Measurements from ENCODE around the gene P2RX1. TPM values are rescaled to one million over a fixed set of nuclear protein-coding genes. Genes with fewer than 3 reads are reported as not detected.

The P2RX1 gene
- total RNA-seq, 1 donor from 2014 or later: 0.19 TPM

DNA sequence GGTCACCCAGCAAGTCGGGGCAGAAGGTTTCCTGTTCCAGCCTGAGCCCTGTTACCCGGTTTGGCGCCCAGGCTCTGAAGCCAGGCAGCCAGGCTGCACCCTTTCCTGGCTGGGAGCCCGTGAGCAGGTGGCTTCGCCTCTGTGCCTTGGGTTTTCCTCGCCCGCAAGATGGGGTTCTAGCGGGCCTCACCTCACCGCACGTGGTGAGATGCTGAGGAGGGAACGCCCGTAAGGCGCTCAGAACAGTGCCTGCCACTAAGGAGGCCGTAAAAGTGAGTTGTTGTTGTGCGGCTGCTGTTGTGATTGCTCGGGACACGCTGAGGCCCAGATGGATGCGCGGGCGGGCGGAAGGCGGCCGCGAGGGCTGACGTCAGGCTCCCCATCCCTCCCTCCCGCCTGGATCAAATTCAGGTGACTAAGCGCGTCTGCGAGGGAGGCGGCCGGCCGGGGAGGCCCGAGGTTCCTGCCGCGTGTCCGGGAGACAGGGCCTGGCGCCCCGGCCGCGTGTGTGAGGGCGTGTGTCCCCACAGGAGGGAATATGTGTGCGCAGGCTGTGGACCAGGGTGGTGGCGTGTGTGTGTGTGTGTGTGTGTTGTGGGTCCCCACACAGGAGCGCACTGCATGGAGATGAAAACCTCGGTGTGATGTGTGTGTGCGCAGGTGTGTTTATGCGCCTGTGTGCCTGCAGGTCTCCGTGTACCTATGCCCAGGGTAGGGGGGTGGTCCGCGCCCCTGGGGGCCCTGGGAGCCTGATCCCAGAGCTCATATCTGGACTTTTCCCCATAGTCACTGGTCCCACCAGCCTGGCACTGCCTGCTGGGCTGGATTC is 27.7 kb downstream of the P2RX1 start:
- Mint-ChIP-seq H3K4me1 (ENCODE audit: low read depth) (peaks cover 4% of the 10 kb centered on the region), H3K27me3 (peaks cover 32% of the 10 kb centered on the region), H3K36me3 (ENCODE audit: insufficient read depth) (no peaks in the 10 kb centered on the region), H3K4me3 (ENCODE audit: low read depth) (no peak overlapping the region), H3K9me3 (ENCODE audit: low read depth) (no peaks in the 10 kb centered on the region), H3K27ac (no peak overlapping the region)
- DNase-seq (ENCODE audit: low spot score, unreplicated experiment): no peak
- TF ChIP-seq, protein P1, sequence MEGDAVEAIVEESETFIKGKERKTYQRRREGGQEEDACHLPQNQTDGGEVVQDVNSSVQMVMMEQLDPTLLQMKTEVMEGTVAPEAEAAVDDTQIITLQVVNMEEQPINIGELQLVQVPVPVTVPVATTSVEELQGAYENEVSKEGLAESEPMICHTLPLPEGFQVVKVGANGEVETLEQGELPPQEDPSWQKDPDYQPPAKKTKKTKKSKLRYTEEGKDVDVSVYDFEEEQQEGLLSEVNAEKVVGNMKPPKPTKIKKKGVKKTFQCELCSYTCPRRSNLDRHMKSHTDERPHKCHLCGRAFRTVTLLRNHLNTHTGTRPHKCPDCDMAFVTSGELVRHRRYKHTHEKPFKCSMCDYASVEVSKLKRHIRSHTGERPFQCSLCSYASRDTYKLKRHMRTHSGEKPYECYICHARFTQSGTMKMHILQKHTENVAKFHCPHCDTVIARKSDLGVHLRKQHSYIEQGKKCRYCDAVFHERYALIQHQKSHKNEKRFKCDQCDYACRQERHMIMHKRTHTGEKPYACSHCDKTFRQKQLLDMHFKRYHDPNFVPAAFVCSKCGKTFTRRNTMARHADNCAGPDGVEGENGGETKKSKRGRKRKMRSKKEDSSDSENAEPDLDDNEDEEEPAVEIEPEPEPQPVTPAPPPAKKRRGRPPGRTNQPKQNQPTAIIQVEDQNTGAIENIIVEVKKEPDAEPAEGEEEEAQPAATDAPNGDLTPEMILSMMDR (IDR thresholded peaks at IDR 0.05; ENCODE audit: unreplicated experiment): no peak

GRCh38 chr17:3887804-3888203 is 28.5 kb downstream of the P2RX1 start:
- DNase-seq (ENCODE audit: low spot score, unreplicated experiment): no peak

GRCh38 chr17:3887394-3887793 is 28.9 kb downstream of the P2RX1 start:
- TF ChIP-seq, protein P1 (IDR thresholded peaks at IDR 0.05; ENCODE audit: unreplicated experiment): no peak
- Mint-ChIP-seq H3K27me3 (peaks cover 32% of the 10 kb centered on the region), H3K4me1 (ENCODE audit: low read depth) (peaks cover 2% of the 10 kb centered on the region), H3K9me3 (ENCODE audit: low read depth) (no peaks in the 10 kb centered on the region), H3K36me3 (ENCODE audit: insufficient read depth) (no peaks in the 10 kb centered on the region), H3K27ac (no peak overlapping the region), H3K4me3 (ENCODE audit: low read depth) (no peak overlapping the region)
- no peak for DNase-seq (ENCODE audit: low spot score, unreplicated experiment)

More at GRCh38 chr17:3887804-3888203, 28.5 kb downstream of the P2RX1 start:
- Mint-ChIP-seq H3K36me3 (ENCODE audit: insufficient read depth) (no peaks in the 10 kb centered on the region), H3K27ac (no peak overlapping the region), H3K27me3 (peaks cover 32% of the 10 kb centered on the region), H3K9me3 (ENCODE audit: low read depth) (no peaks in the 10 kb centered on the region), H3K4me3 (ENCODE audit: low read depth) (no peak overlapping the region), H3K4me1 (ENCODE audit: low read depth) (peaks cover 2% of the 10 kb centered on the region)
- TF ChIP-seq, protein P1 (IDR thresholded peaks at IDR 0.05; ENCODE audit: unreplicated experiment): no peak

- TF ChIP-seq, protein P1 (IDR thresholded peaks at IDR 0.05; ENCODE audit: unreplicated experiment): no peak
- Mint-ChIP-seq H3K4me3 (ENCODE audit: low read depth) (no peak overlapping the region), H3K4me1 (ENCODE audit: low read depth) (peaks cover 2% of the 10 kb centered on the region), H3K27me3 (peaks cover 28% of the 10 kb centered on the region), H3K27ac (no peak overlapping the region), H3K36me3 (ENCODE audit: insufficient read depth) (no peaks in the 10 kb centered on the region), H3K9me3 (ENCODE audit: low read depth) (no peaks in the 10 kb centered on the region)
- no peak for DNase-seq (ENCODE audit: low spot score, unreplicated experiment)
These were observed 29.5 kb downstream of the P2RX1 start for GRCh38 chr17:3886776-3887175.

- no peak overlapping the region for H3K4me3 Mint-ChIP-seq (ENCODE audit: low read depth)
- no peaks in the 10 kb centered on the region for H3K36me3 Mint-ChIP-seq (ENCODE audit: insufficient read depth)
- H3K9me3 Mint-ChIP-seq (ENCODE audit: low read depth): no peaks in the 10 kb centered on the region
- H3K4me1 Mint-ChIP-seq (ENCODE audit: low read depth): peaks cover 2% of the 10 kb centered on the region
- no peak for DNase-seq (ENCODE audit: low spot score, unreplicated experiment)
- peaks cover 20% of the 10 kb centered on the region for H3K27me3 Mint-ChIP-seq
- TF ChIP-seq, protein P1 (IDR thresholded peaks at IDR 0.05; ENCODE audit: unreplicated experiment): no peak
- no peak overlapping the region for H3K27ac Mint-ChIP-seq
These were observed 30.3 kb downstream of the P2RX1 start for GRCh38 chr17:3885970-3886369.

All from progenitor cell of endocrine pancreas (in vitro differentiated cells).